GM15510 (cell line): ENCODE measurements around the gene SLC46A3.

Source experiments
- POLR2A ChIP-seq: IDR thresholded peaks from 3 replicates; pipeline ENCODE4 v1.6.1; 2011; ENCODE audit warnings: borderline replicate concordance; ENCODE audit not compliant: insufficient read length; ENCODE audit errors: extremely low read depth

The SLC46A3 gene

DNA sequence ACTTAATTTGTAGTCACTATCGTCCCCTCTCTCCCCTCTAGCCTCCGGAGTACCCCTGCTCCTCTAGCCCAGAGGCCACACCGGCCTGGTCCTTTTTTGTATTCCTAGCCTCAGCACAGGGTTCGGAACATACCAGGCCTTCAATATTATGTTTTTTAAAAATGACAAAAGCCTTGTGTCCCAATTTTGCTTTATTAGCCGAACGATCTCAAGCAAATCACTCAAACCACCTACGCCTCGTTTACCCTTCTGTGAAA is 60.3 kb downstream of the SLC46A3 start:
- TF ChIP-seq POLR2A, result no peak

DNA sequence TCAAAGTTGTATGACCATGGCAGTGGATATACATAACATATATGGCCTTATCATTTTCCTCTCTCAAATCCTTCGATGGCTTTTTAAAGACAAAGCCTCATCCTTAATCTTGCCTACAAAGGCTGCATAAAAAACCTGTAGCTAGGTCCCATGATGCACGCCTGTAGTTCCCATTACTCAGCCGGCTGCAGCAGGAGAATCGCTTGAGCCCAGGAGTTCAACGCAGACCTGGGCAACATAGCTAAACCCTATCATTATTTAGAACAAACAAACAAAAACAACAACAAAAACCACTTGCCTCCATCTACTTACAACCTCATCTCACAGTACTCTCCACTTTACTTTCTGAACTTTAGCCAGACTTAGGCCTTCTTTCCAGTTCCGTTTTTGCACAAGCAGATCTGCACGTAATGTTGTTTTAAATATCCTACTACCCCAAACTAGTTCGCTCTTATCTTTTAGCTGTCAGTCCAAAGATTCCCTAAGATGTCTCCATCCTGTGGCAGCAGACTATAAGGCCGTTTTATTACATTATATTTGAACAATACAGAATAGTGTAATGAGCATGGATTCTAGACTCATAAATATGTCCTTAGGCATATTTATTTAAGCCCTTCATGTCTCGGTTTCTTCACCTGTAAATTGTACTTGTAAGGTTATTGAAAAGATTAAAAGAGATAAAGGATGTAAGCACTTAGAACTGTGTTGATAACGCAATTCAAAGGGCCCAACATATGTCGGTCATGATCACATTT is 60.8 kb downstream of the SLC46A3 start:
- TF ChIP-seq POLR2A, result no peak

DNA sequence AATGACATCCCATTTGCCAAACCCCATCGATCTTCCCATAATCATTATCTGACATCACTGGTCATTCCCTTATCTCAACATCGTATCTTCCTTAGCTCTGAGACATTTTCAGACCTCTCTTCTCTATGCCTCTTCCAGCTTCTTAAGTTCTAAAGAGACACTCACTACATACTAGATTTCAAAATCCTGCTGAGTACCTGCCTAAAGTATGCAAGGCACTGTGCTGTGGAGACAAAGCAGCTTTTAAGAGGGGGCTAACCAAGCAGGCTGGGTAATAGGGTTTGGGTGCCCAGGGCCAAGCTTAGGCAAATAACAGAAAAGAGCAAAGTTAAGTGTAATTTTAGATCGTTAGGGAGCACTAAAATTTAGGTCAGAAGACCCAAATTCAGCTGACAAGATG is 63.2 kb downstream of the SLC46A3 start:
- TF ChIP-seq POLR2A, result no peak

DNA sequence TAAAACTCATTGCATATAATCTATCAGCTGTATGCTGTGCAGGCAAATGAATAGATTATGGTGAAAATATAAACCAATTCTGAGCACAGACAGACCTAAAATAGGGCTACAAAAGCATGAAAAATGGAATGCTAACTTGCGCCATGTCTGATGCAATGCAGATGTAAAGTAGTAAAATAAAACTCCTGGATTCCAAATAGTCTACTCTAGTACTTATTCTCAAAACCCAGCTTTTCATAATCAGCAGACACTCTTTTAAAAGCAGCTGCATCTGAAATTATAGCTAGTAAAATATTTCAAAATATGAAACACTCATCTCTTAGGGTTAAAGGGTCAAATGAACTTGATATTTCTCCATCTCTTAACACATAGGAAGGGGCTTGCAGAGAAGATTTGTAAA is 64.5 kb downstream of the SLC46A3 start:
- no peak for TF ChIP-seq POLR2A

GRCh38 chr13:28653111-28653510 is 65.7 kb downstream of the SLC46A3 start:
- TF ChIP-seq POLR2A, result no peak

DNA sequence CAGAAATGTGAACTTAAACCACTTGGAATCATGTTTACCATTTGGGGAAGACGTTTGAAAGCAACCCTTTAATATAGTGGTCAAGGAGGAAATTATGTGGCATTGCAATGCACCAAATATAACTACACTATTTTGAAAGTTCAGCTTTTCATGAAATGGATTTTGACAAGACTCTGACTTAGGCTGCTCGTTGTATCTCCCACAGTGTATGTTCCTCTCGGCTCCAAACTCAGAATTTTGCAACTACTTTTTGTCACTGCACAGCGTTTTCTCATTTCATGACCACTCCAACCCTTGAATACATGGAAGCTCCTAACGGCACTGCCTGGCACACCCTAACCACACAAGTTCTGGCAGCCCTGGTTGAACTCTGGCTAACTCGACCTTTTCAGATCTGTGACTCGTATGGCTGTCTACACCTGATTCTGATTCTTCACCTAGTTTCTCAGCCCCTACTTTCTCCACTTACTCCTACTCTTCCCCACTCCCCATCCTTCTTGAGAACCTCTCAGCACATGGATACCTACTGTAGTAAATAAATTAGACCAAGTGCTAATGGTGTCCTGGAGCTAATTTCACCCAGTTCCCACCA is 66.9 kb downstream of the SLC46A3 start:
- TF ChIP-seq POLR2A, result no peak

DNA sequence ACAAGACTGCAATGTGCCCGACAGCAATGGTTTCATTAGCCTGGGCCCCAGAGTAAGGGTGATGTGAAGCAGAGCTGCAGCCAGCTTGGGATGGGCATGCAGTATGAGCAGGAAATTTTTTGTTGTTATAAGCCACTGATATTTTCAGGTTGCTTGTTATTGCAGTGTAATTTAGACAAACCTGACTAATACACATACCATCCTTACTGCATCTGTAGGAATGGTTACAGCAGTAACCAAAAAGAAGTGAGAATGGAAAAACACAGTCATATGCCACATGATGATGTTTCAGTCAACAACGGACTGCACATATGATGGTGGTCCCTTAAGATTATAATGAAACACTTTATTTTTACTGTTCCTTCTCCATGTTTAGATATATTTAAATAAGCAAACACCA is 68.5 kb downstream of the SLC46A3 start:
- no peak for TF ChIP-seq POLR2A
